Measurements from ENCODE around the gene ALK. TPM values are rescaled to one million over a fixed set of nuclear protein-coding genes. Genes with fewer than 3 reads are reported as not detected.

Gene ALK
- total RNA-seq, 1 donor, result under 0.01 TPM

GRCh38 chr2:29182920-29183319, 738.5 kb downstream of the ALK start:
- Histone ChIP-seq H3K27ac (ENCODE audit: low read depth, low read length) (no peak overlapping the region), H4K20me1 (ENCODE audit: insufficient read depth, low read length) (no peaks in the 10 kb centered on the region), H2AFZ (ENCODE audit: low read length) (no peak overlapping the region), H3K27me3 (ENCODE audit: insufficient read depth, low read length) (no peaks in the 10 kb centered on the region), H3K4me1 (ENCODE audit: insufficient read depth, low read length) (peaks cover 4% of the 10 kb centered on the region), H3K4me2 (ENCODE audit: insufficient read depth, low read length) (no peak overlapping the region), H3K9me3 (ENCODE audit: low read depth, low read length) (peaks cover 2% of the 10 kb centered on the region), H3K4me3 (ENCODE audit: insufficient read depth, low read length) (no peak overlapping the region), H3K79me2 (ENCODE audit: insufficient read depth, low read length) (no peaks in the 10 kb centered on the region), H3K36me3 (ENCODE audit: insufficient read depth, low read length) (peaks cover 21% of the 10 kb centered on the region)
- TF ChIP-seq CTCF (IDR thresholded peaks at IDR 0.05; ENCODE audit: extremely low read depth, low read depth, low read length), result no peak
- no peak for DNase-seq (ENCODE audit: insufficient read length, low spot score, missing footprints)

- Histone ChIP-seq H3K27me3 (ENCODE audit: insufficient read depth, low read length) (no peaks in the 10 kb centered on the region), H4K20me1 (ENCODE audit: insufficient read depth, low read length) (no peaks in the 10 kb centered on the region), H2AFZ (ENCODE audit: low read length) (no peak overlapping the region), H3K4me2 (ENCODE audit: insufficient read depth, low read length) (no peak overlapping the region), H3K27ac (ENCODE audit: low read depth, low read length) (no peak overlapping the region), H3K4me3 (ENCODE audit: insufficient read depth, low read length) (no peak overlapping the region), H3K79me2 (ENCODE audit: insufficient read depth, low read length) (no peaks in the 10 kb centered on the region), H3K9me3 (ENCODE audit: low read depth, low read length) (peaks cover 1% of the 10 kb centered on the region), H3K36me3 (ENCODE audit: insufficient read depth, low read length) (peaks cover 19% of the 10 kb centered on the region), H3K4me1 (ENCODE audit: insufficient read depth, low read length) (no peaks in the 10 kb centered on the region)
- TF ChIP-seq CTCF (IDR thresholded peaks at IDR 0.05; ENCODE audit: extremely low read depth, low read depth, low read length), result no peak
- no peak for DNase-seq (ENCODE audit: insufficient read length, low spot score, missing footprints)
Observed at GRCh38 chr2:29182334-29182733, 739.1 kb downstream of the ALK start.

- Histone ChIP-seq H3K4me2 (ENCODE audit: insufficient read depth, low read length) (no peak overlapping the region), H3K36me3 (ENCODE audit: insufficient read depth, low read length) (peaks cover 31% of the 10 kb centered on the region), H3K79me2 (ENCODE audit: insufficient read depth, low read length) (peaks cover 1% of the 10 kb centered on the region), H4K20me1 (ENCODE audit: insufficient read depth, low read length) (no peaks in the 10 kb centered on the region), H3K27me3 (ENCODE audit: insufficient read depth, low read length) (no peaks in the 10 kb centered on the region), H3K4me3 (ENCODE audit: insufficient read depth, low read length) (no peak overlapping the region), H3K4me1 (ENCODE audit: insufficient read depth, low read length) (no peaks in the 10 kb centered on the region), H2AFZ (ENCODE audit: low read length) (no peak overlapping the region), H3K9me3 (ENCODE audit: low read depth, low read length) (no peaks in the 10 kb centered on the region), H3K27ac (ENCODE audit: low read depth, low read length) (no peak overlapping the region)
- no peak for TF ChIP-seq CTCF (IDR thresholded peaks at IDR 0.05; ENCODE audit: extremely low read depth, low read depth, low read length)
- no peak for DNase-seq (ENCODE audit: insufficient read length, low spot score, missing footprints)
Observed at GRCh38 chr2:29175338-29175737, 746.0 kb downstream of the ALK start.

GRCh38 chr2:29174937-29175336, 746.4 kb downstream of the ALK start:
- no peak for DNase-seq (ENCODE audit: insufficient read length, low spot score, missing footprints)
- no peaks in the 10 kb centered on the region for H3K4me1 ChIP-seq (ENCODE audit: insufficient read depth, low read length)
- no peaks in the 10 kb centered on the region for H3K27me3 ChIP-seq (ENCODE audit: insufficient read depth, low read length)
- no peak overlapping the region for H3K27ac ChIP-seq (ENCODE audit: low read depth, low read length)
- H2AFZ ChIP-seq (ENCODE audit: low read length), result no peak overlapping the region
- H3K9me3 ChIP-seq (ENCODE audit: low read depth, low read length), result no peaks in the 10 kb centered on the region
- peaks cover 31% of the 10 kb centered on the region for H3K36me3 ChIP-seq (ENCODE audit: insufficient read depth, low read length)
- H3K4me3 ChIP-seq (ENCODE audit: insufficient read depth, low read length), result no peak overlapping the region
- no peak overlapping the region for H3K4me2 ChIP-seq (ENCODE audit: insufficient read depth, low read length)
- H4K20me1 ChIP-seq (ENCODE audit: insufficient read depth, low read length), result no peaks in the 10 kb centered on the region
- no peak for TF ChIP-seq CTCF (IDR thresholded peaks at IDR 0.05; ENCODE audit: extremely low read depth, low read depth, low read length)
- peaks cover 5% of the 10 kb centered on the region for H3K79me2 ChIP-seq (ENCODE audit: insufficient read depth, low read length)

All from osteoblast (primary cell).